Kidney epithelial cell (primary cell): Measurements from ENCODE around the gene NRG2. TPM values are rescaled to one million over a fixed set of nuclear protein-coding genes. Genes with fewer than 3 reads are reported as not detected.
A peak's percentile ranks its signal among the peaks of the same experiment; 100 is the strongest.

Experiments used
- DNase-seq: peaks from one replicate; pipeline ENCODE4 v3.0.0-alpha.2; 2010; ENCODE audit warnings: low read depth
- H3K27me3 ChIP-seq: 2 replicates; pipeline ENCODE4 v1.6.0; 2011; ENCODE audit warnings: low read length; ENCODE audit not compliant: control insufficient read depth, insufficient read depth
- H3K36me3 ChIP-seq: 2 replicates; pipeline ENCODE4 v1.5.1; 2011; ENCODE audit warnings: low read length; ENCODE audit not compliant: control insufficient read depth, insufficient read depth
- H3K4me3 ChIP-seq: 2 replicates; pipeline ENCODE4 v1.5.1; 2011; ENCODE audit warnings: low read depth, mild to moderate bottlenecking, control low read depth, low read length
- CTCF ChIP-seq: IDR thresholded peaks from 2 replicates; pipeline ENCODE4 v1.5.1; 2011; ENCODE audit warnings: mild to moderate bottlenecking, moderate library complexity, low read length, control low read depth, inconsistent platforms; ENCODE audit not compliant: insufficient read depth, poor library complexity, severe bottlenecking
- total RNA-seq: library from RNA; depleted of rRNA; stranded (reverse); fragments of >200 nt; gene quantifications from 2 replicates; pipeline ENCODE4 v1.2.3, GENCODE V29; 2015

Gene NRG2
- total RNA-seq, 1 donor from 2014 or later: not detected

GRCh38 chr5:140044041-140044440 lies 942 bp upstream of the NRG2 start:
- Histone ChIP-seq H3K4me3 (no peak overlapping the region), H3K27me3 (peaks cover 8% of the 10 kb centered on the region), H3K36me3 (no peaks in the 10 kb centered on the region)
- DNase-seq: no peak
- no peak for TF ChIP-seq CTCF

GRCh38 chr5:140043508-140043872 lies 391 bp upstream of the NRG2 start:
- peak overlapping the region; percentile 59 for H3K4me3 ChIP-seq
- H3K36me3 ChIP-seq: no peaks in the 10 kb centered on the region
- H3K27me3 ChIP-seq: peaks cover 8% of the 10 kb centered on the region
- DNase-seq: no peak
- no peak for TF ChIP-seq CTCF

- TF ChIP-seq CTCF: no peak
- no peak for DNase-seq
These were observed 781 bp downstream of the NRG2 start for GRCh38 chr5:140042393-140042642.

GRCh38 chr5:140041492-140042392 lies 1.4 kb downstream of the NRG2 start:
- no peak for DNase-seq
- Histone ChIP-seq H3K27me3 (peaks cover 8% of the 10 kb centered on the region), H3K4me3 (peak overlapping the region; percentile 59), H3K36me3 (no peaks in the 10 kb centered on the region)
- TF ChIP-seq CTCF: no peak

More at GRCh38 chr5:140042393-140042642, 781 bp downstream of the NRG2 start:
- H3K36me3 ChIP-seq: no peaks in the 10 kb centered on the region
- H3K4me3 ChIP-seq: peak overlapping the region; percentile 59
- H3K27me3 ChIP-seq: peaks cover 8% of the 10 kb centered on the region

- no peak for DNase-seq
- Histone ChIP-seq H3K27me3 (peaks cover 8% of the 10 kb centered on the region), H3K4me3 (no peak overlapping the region), H3K36me3 (no peaks in the 10 kb centered on the region)
- no peak for TF ChIP-seq CTCF
These were observed 2.0 kb downstream of the NRG2 start for GRCh38 chr5:140041099-140041491.

GRCh38 chr5:140040358-140040757 lies 2.7 kb downstream of the NRG2 start:
- H3K27me3 ChIP-seq: peaks cover 7% of the 10 kb centered on the region
- H3K4me3 ChIP-seq: no peak overlapping the region
- TF ChIP-seq CTCF: no peak
- DNase-seq: no peak
- H3K36me3 ChIP-seq: no peaks in the 10 kb centered on the region
